Retinal pigment epithelial cell (primary cell): ENCODE measurements around the gene TBC1D14.
"Not testable (repeated sequence)": the region's sequence is repeated elsewhere in the genome, so short reads cannot be mapped to it uniquely, and the experiment has no call there.

Source experiments
- DNase-seq: peaks from one replicate; pipeline ENCODE4 v3.0.0-alpha.2; 2010; ENCODE audit warnings: low read depth
- H3K4me3 ChIP-seq: 2 replicates; pipeline ENCODE4 v1.5.1; 2011; ENCODE audit warnings: mild to moderate bottlenecking, low read length, control low read depth, moderate library complexity
- TF ChIP-seq, protein P1 (sequence below): conservative IDR thresholded peaks from 2 replicates; pipeline ENCODE4 v1.5.1; 2011; ENCODE audit warnings: low read depth, low read length, control low read depth, inconsistent platforms

Gene TBC1D14

DNA sequence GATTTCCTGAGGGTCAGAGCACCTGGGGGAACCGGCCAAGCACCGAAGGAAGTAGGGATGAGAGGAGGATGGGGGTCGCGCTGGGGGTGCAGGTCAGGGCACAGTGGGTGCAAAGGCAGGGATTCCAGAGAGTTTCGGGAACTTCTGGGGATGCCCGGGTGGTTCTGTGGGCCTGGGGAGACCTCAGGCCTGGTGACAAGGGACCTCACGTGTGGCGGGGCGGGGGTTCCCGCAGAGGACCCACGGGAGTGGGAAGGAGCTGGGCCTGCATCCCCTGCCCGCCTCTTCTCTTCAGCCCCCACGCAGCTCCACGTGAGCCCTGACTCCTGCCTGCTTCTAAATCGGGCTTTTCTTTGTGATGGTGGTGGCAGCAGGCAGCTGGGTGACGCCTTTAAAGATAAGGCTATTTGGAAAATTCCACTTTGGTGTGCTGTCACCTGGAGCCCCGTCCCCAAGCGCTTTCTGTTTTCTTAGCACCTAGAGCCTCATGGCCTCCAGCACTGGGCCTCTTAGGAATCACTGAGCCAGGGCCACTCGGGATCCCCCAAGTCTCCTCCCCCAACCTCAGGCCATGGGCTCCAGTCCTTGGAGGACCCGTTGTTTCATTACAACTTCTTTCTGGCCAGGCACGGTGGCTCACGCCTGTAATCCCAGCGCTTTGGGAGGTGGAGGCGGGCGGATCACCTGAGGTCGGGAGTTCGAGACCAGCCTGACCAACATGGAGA, 7.1 kb upstream of the TBC1D14 start:
- TF ChIP-seq, protein P1, sequence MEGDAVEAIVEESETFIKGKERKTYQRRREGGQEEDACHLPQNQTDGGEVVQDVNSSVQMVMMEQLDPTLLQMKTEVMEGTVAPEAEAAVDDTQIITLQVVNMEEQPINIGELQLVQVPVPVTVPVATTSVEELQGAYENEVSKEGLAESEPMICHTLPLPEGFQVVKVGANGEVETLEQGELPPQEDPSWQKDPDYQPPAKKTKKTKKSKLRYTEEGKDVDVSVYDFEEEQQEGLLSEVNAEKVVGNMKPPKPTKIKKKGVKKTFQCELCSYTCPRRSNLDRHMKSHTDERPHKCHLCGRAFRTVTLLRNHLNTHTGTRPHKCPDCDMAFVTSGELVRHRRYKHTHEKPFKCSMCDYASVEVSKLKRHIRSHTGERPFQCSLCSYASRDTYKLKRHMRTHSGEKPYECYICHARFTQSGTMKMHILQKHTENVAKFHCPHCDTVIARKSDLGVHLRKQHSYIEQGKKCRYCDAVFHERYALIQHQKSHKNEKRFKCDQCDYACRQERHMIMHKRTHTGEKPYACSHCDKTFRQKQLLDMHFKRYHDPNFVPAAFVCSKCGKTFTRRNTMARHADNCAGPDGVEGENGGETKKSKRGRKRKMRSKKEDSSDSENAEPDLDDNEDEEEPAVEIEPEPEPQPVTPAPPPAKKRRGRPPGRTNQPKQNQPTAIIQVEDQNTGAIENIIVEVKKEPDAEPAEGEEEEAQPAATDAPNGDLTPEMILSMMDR: no peak
- no peak for DNase-seq
- H3K4me3 ChIP-seq: no peak overlapping the region

DNA sequence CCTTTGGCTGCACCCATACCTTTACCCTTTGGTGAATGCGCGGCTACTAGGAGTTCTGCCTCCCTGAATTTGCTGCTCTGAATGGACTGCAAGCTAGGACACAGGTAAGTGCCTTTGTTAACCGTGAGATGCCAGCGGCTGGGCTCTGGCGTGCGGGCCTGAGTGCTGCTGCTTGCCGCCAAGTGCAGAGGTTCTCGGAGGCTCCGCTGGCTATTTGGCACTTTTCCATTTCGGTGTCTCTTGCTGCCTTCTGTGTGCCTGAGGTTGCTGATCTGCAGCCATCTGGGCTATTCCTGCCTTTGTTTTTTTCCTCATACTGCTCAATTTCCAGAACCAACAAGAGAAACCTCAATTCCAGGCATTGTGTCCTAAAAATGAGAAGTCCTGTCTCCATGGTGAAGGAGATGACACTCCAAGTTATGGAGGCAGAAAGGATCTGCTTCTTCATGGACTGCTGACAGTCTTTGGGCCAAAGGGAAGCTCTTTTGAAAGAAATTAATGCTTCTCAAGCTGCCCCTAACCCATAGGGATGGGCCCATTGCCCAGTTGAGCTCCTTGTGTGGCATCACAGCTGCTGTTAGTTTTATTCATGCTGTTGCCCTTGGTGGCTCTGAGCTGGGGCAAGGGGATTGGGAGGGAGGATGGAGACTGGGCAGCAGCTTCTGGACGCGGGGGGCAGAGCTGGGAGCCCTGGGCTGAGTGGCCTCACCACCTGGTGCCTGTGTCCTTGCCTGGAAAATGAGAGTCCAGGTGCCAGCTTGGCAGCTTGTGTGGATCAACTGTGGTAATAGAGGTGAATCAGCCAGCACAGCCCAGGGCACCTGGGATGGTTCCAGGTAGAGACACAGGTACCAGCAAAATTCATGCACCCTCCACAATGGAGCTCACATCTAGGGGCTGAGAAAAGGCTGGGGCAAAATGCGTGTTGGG, 3.8 kb upstream of the TBC1D14 start:
- H3K4me3 ChIP-seq: no peak overlapping the region
- DNase-seq: no peak
- TF ChIP-seq, protein P1: no peak

DNA sequence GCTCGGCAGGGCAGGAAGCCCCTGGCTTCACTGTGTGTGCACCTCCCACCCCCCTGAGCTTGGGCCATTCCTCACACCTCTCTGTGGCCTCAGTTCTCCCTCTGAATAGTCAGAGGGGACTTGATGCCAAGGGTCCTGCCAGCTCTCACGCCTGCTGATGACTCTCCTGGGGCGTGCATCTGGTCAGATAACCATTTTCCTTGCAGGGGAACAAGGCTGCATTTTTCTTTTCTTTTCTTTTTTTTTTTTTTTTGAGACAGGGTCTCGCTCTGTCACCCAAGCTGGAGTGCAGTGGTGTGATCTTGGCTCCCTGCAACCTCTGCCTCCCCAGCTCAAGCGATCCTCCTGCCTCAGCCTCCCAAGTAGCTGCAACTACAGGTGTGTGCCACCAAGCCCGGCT, 3.1 kb upstream of the TBC1D14 start:
- DNase-seq, H3K4me3 ChIP-seq: not testable (repeated sequence)

DNA sequence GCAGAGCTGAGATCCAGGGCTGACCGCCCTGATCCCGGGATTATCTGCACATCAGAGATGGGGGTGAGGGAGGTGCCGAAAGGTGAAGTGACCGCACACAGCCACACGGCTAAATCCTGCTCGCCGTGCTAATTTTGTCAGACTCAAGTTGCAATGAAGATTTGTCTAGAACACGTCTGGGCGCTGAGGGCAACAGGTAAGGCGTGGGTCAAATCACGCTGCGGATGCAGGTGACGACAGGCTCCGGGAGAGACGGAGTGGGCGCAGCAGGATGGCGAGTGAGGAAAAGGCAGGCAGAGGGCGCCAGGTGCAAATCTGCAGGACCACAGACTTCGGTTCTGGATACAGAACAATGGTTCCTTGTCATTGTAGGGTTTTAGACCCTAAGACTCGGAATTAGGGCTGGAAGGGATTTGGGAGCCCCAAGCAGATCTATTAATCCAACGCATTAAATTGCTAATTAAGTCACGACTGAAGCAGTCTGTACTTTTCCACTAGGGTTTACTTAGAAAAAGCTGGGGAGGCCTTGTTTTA, 1.9 kb upstream of the TBC1D14 start:
- TF ChIP-seq, protein P1: peak; percentile 73
- H3K4me3 ChIP-seq: peak overlapping the region; percentile 31
- DNase-seq: no peak

DNA sequence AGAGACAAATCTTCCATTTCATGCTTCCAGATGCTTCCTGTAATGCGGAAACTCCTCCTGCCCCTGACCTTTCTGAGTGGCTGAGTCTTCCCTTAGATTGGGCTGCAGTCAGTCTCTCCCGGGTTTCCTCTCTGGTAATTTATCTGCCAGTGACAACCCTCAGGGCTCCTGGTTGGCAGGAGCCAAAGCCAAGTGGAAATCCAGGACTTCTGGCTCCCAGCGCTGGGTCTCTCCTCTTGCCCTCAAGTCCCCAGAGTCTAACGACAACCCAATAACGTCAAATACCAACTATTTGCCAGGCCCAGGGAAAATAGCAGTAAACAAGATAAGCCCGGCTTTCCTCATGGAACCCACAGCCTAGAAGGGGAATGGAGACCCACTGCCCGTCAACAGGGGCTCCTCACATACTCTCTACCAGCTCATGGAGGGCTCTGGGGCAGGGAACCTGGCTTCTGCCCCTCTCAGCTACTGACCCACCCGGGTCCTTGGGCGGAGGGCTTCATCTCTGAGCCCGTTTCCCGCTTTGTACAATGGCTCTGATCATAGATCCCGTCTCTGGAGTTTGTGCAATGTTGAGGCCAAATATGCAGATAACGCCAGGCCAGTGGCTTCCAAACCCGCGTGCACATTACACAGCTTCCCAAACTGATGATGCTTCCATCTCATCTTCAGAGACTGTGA, 1.1 kb upstream of the TBC1D14 start:
- TF ChIP-seq, protein P1: no peak
- H3K4me3 ChIP-seq: peak overlapping the region; percentile 70
- DNase-seq: no peak

DNA sequence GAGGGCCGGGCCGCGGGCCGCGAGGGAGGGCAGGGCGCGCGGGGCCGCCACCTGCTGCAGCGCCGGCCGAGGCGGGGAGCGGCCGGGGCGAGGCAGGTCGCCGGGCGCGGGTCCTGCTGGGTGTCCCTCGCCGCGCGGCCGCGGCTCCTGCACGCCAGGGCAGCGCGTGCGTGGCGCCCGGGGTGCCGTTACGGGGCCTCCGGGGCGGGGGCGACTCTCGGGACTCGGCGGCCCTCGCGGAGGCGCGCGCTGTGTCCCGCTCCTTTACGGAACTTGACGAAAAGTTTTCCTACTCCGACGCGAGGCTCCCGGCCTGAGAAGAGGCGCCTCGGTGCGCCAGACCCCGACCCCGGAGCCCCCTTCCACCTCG, 329 bp downstream of the TBC1D14 start:
- DNase-seq: no peak
- peak overlapping the region; percentile 74 for H3K4me3 ChIP-seq

More for the DNA sequence above, 329 bp downstream of the TBC1D14 start:
- TF ChIP-seq, protein P1: no peak
